Measurements from ENCODE around the gene PTPRZ1.

The PTPRZ1 gene
- 0 reads per million in 4 experiments for total RNA-seq

- DNase-seq = no peak
Observed at GRCh38 chr7:121872831-121873288, at the start of gene PTPRZ1. Gene PTPRZ1 (plus strand): TSS chr7:121873161. CDS start chr7:121873500, 339 bp downstream.

- DNase-seq = no peak
Observed at GRCh38 chr7:121824276-121824675, 48.7 kb upstream of the PTPRZ1 start.

GRCh38 chr7:121831351-121831750 lies 41.6 kb upstream of the PTPRZ1 start:
- DNase-seq = no peak

- no peak for DNase-seq
Observed at GRCh38 chr7:121831801-121832200, 41.2 kb upstream of the PTPRZ1 start.

GRCh38 chr7:121832347-121832746 lies 40.6 kb upstream of the PTPRZ1 start:
- no peak for DNase-seq

- no peak for DNase-seq
Observed at GRCh38 chr7:121833991-121834390, 39.0 kb upstream of the PTPRZ1 start.

GRCh38 chr7:121837462-121837861 lies 35.5 kb upstream of the PTPRZ1 start:
- no peak for DNase-seq

- DNase-seq = no peak
Observed at GRCh38 chr7:121847041-121847440, 25.9 kb upstream of the PTPRZ1 start.

GRCh38 chr7:121853307-121853706 lies 19.7 kb upstream of the PTPRZ1 start:
- no peak for DNase-seq

GRCh38 chr7:121860953-121861352 lies 12.0 kb upstream of the PTPRZ1 start:
- DNase-seq = no peak

GRCh38 chr7:121862591-121862990 lies 10.4 kb upstream of the PTPRZ1 start:
- no peak for DNase-seq

- DNase-seq = no peak
Observed at GRCh38 chr7:121871188-121871587, 1.8 kb upstream of the PTPRZ1 start.

- no peak for DNase-seq
Observed at GRCh38 chr7:121873289-121874194, 581 bp downstream of the PTPRZ1 start.

- DNase-seq = no peak
Observed at GRCh38 chr7:121874298-121874697, 1.3 kb downstream of the PTPRZ1 start.

GRCh38 chr7:121875203-121875602 lies 2.2 kb downstream of the PTPRZ1 start:
- DNase-seq = no peak

GRCh38 chr7:121876656-121877500 lies 3.9 kb downstream of the PTPRZ1 start:
- DNase-seq = no peak

GRCh38 chr7:121878918-121879464 lies 6.0 kb downstream of the PTPRZ1 start:
- DNase-seq = no peak

GRCh38 chr7:121879544-121879943 lies 6.6 kb downstream of the PTPRZ1 start:
- no peak for DNase-seq

- DNase-seq = no peak
Observed at GRCh38 chr7:121882731-121883130, 9.8 kb downstream of the PTPRZ1 start.

GRCh38 chr7:121885166-121885920 lies 12.4 kb downstream of the PTPRZ1 start:
- DNase-seq = no peak

GRCh38 chr7:121887634-121888033 lies 14.7 kb downstream of the PTPRZ1 start:
- DNase-seq = no peak

- no peak for DNase-seq
Observed at GRCh38 chr7:121890833-121891232, 17.9 kb downstream of the PTPRZ1 start.
